ENCODE results near the gene PDX1. TPM values are rescaled to one million over a fixed set of nuclear protein-coding genes. Genes with fewer than 3 reads are reported as not detected.

Gene PDX1
- total RNA-seq, 2 donors from 2014 or later: 0.35 to 0.54 TPM

- TF ChIP-seq, protein P1, sequence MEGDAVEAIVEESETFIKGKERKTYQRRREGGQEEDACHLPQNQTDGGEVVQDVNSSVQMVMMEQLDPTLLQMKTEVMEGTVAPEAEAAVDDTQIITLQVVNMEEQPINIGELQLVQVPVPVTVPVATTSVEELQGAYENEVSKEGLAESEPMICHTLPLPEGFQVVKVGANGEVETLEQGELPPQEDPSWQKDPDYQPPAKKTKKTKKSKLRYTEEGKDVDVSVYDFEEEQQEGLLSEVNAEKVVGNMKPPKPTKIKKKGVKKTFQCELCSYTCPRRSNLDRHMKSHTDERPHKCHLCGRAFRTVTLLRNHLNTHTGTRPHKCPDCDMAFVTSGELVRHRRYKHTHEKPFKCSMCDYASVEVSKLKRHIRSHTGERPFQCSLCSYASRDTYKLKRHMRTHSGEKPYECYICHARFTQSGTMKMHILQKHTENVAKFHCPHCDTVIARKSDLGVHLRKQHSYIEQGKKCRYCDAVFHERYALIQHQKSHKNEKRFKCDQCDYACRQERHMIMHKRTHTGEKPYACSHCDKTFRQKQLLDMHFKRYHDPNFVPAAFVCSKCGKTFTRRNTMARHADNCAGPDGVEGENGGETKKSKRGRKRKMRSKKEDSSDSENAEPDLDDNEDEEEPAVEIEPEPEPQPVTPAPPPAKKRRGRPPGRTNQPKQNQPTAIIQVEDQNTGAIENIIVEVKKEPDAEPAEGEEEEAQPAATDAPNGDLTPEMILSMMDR (IDR thresholded peaks at IDR 0.05): no peak
- intact Hi-C loops (cut with DNase I): no loop called here
- Histone ChIP-seq H3K27ac (peak overlapping the region; percentile 88), H3K9ac (ENCODE audit: low read depth in 2 of 2, low read length in 2 of 2) (peak overlapping the region in 1 of 2 donors; percentile 84), H3K4me3 (peak overlapping the region; percentile 46), H3K36me3 (no peaks in the 10 kb centered on the region), H3K27me3 (peaks cover 11% of the 10 kb centered on the region), H3K9me3 (no peaks in the 10 kb centered on the region), H3K4me1 (peaks cover 2% of the 10 kb centered on the region)
- no peak for DNase-seq
Measured at GRCh38 chr13:27955014-27955591, 35.3 kb downstream of the PDX1 start.

- peaks cover 6% of the 10 kb centered on the region for H3K4me1 ChIP-seq
- peaks cover 13% of the 10 kb centered on the region for H3K27me3 ChIP-seq
- peak overlapping the region in 1 of 2 donors; percentile 14 for H3K9ac ChIP-seq (ENCODE audit: low read depth in 2 of 2, low read length in 2 of 2)
- DNase-seq: peak; percentile 31
- peak overlapping the region; percentile 91 for H3K27ac ChIP-seq
- TF ChIP-seq, protein P1 (IDR thresholded peaks at IDR 0.05): no peak
- intact Hi-C loops (cut with DNase I): no loop called here
- no peaks in the 10 kb centered on the region for H3K36me3 ChIP-seq
- no peak overlapping the region for H3K4me3 ChIP-seq
- H3K9me3 ChIP-seq: no peaks in the 10 kb centered on the region
Measured at GRCh38 chr13:27956576-27957300, 36.9 kb downstream of the PDX1 start.

DNA sequence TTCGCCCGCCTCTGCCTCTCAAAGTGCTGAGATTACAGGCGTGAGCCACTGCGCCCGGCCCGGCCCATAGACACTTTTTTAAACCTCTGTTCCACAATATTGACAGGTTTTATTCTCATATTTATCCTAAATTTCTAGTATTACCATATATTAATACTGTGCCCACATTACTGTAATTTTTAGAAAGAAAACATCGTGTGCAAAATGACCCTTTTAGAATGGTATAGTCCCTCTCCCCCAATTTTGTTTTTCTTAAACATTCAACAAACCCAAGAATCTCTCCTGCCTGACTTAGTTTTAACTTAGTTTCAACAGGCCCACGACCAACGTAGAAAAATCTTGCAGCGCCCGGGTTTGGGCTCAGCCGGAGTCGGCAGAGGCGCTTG is 40.2 kb downstream of the PDX1 start:
- no peak for DNase-seq
- H3K27ac ChIP-seq: peak overlapping the region; percentile 91
- peaks cover 9% of the 10 kb centered on the region for H3K4me1 ChIP-seq
- TF ChIP-seq, protein P1 (IDR thresholded peaks at IDR 0.05): no peak
- peak overlapping the region; percentile 32 for H3K4me3 ChIP-seq
- H3K27me3 ChIP-seq: peaks cover 8% of the 10 kb centered on the region
- intact Hi-C loops (cut with DNase I): no loop called here
- H3K9me3 ChIP-seq: no peaks in the 10 kb centered on the region
- H3K36me3 ChIP-seq: no peaks in the 10 kb centered on the region
- H3K9ac ChIP-seq (ENCODE audit: low read depth in 2 of 2, low read length in 2 of 2): peak overlapping the region in 1 of 2 donors; percentile 100

DNA sequence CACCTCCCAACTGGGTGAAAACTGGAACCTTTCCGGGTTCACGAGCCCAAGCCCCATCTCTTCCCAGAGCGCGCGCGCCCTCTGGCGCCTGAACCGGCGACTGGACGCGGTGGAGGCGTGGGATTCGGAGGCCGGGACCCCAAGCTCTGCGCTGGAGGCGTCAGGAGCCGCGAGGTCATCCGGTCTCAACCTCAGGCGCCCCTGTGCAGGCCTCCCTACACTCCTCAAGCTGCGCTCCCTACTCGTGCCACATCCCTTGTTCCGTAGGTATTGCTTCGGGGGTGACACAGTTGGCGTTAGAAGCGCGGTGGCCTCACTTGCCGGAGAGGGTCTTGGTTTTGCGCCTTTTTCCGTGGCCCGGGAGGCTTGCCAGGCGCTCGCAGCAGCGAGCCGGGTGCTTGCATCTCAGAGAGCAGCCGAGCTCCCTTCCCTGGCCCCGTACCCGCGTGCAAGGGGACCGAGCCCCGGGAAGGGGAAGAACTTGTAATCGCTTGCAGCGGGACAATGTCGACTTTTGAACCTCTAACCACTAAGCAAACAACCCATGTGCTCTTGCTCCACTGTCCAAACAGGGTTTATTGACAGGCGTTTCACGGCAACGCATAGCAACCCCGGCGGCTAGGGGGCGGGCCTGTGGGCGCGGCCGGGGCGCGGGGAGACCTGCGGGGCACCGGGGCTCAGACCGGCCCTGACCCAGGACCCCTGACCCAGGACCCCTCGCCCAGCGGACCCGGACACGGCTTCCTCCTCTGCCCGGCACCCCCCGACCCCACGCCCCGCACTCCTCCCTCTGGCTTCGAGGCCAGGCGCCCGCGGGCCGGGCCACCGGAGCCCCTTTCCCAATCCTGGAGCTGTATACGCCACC is 40.8 kb downstream of the PDX1 start:
- Histone ChIP-seq H3K4me3 (peak overlapping the region; percentile 32), H3K36me3 (no peaks in the 10 kb centered on the region), H3K4me1 (peaks cover 9% of the 10 kb centered on the region), H3K27ac (peak overlapping the region; percentile 91), H3K9me3 (no peaks in the 10 kb centered on the region), H3K27me3 (peaks cover 10% of the 10 kb centered on the region), H3K9ac (ENCODE audit: low read depth in 2 of 2, low read length in 2 of 2) (peak overlapping the region; percentile 54 to 100)
- peak; percentile 91 for DNase-seq
- TF ChIP-seq, protein P1 (IDR thresholded peaks at IDR 0.05): peak; percentile 58
- intact Hi-C loops (cut with DNase I): no loop called here

All from colonic mucosa (tissue), 4 donors.